Measurements from ENCODE around the gene NR2E3. TPM values are rescaled to one million over a fixed set of nuclear protein-coding genes. Genes with fewer than 3 reads are reported as not detected.

Gene NR2E3
- total RNA-seq, 1 experiment from 2014 or later: 0.31 TPM

GRCh38 chr15:71825021-71825730 is 14.8 kb downstream of the NR2E3 start:
- H3K4me3 Mint-ChIP-seq: no peak overlapping the region
- Histone ChIP-seq H4K91ac (ENCODE audit: insufficient read length, low read depth, low read length) (no peak overlapping the region), H2BK120ac (ENCODE audit: low read depth, low read length, poor library complexity, severe bottlenecking) (no peak overlapping the region), H3T11ph (ENCODE audit: low read length) (no peak overlapping the region), H4K8ac (replicated peaks; ENCODE audit: insufficient read length, low read depth, low read length) (no peak overlapping the region), H3K79me2 (ENCODE audit: insufficient read depth, low read length) (no peaks in the 10 kb centered on the region), H3K4ac (ENCODE audit: low read depth, low read length) (no peak overlapping the region), H4K20me1 (ENCODE audit: control insufficient read depth, insufficient read depth, insufficient read length) (no peaks in the 10 kb centered on the region), H3K27ac (ENCODE audit: insufficient read length, low read depth, low read length) (no peak overlapping the region), H2AFZ (ENCODE audit: low read length) (no peak overlapping the region), H2BK15ac (ENCODE audit: low read depth, low read length) (no peak overlapping the region), H3K4me2 (ENCODE audit: insufficient read depth, insufficient read length, low read length) (no peak overlapping the region), H2BK20ac (ENCODE audit: low read depth, low read length, poor library complexity, severe bottlenecking) (no peak overlapping the region), H2BK5ac (ENCODE audit: insufficient read length, low read length) (no peak overlapping the region), H3K14ac (ENCODE audit: insufficient read depth, low read length) (no peak overlapping the region), H3K4me1 (ENCODE audit: insufficient read depth, low read length) (no peaks in the 10 kb centered on the region), H3K23ac (ENCODE audit: insufficient read length, low read depth, low read length) (no peak overlapping the region), H2BK12ac (ENCODE audit: insufficient read length, low read depth, low read length) (no peak overlapping the region), H2AK5ac (ENCODE audit: insufficient read length, low read length) (no peak overlapping the region), H3K9me3 (ENCODE audit: control insufficient read depth, low read depth, low read length) (no peaks in the 10 kb centered on the region), H3K23me2 (ENCODE audit: insufficient read length, low read depth, low read length, poor library complexity, severe bottlenecking) (no peaks in the 10 kb centered on the region), H3K79me1 (ENCODE audit: insufficient read depth, low read depth, low read length, poor library complexity, severe bottlenecking) (no peaks in the 10 kb centered on the region), H4K5ac (ENCODE audit: insufficient read length, low read depth, low read length) (no peak overlapping the region), H3K9ac (ENCODE audit: extremely low read depth, insufficient read length, low read length) (no peak overlapping the region), H3K27me3 (ENCODE audit: insufficient read depth, low read length) (no peaks in the 10 kb centered on the region), H3K56ac (ENCODE audit: insufficient read length, low read depth, low read length) (no peak overlapping the region), H3K18ac (ENCODE audit: insufficient read length, low read depth, low read length) (no peak overlapping the region)
- TF ChIP-seq CTCF (conservative IDR thresholded peaks at IDR 0.05): no peak
- H3K27me3 Mint-ChIP-seq (ENCODE audit: low read depth): no peaks in the 10 kb centered on the region
- H3K4me1 Mint-ChIP-seq: peaks cover 25 to 34% of the 10 kb centered on the region in 2 experiments
- no CpG with 5 or more reads among the region's 4 CpGs for WGBS (ENCODE audit: extremely low coverage, insufficient read length, low lambda C conversion rate)
- DNase-seq: no peak
- peaks cover 8 to 18% of the 10 kb centered on the region in 2 experiments; a peak in 4 of 5 replicates for H3K9me3 Mint-ChIP-seq
- H3K36me3 Mint-ChIP-seq (ENCODE audit: insufficient read depth in 1 of 3, low read depth in 3 of 3): peaks cover 24 to 42% (median 37%) of the 10 kb centered on the region in 3 experiments
- H3K27ac Mint-ChIP-seq: no peak overlapping the region; a peak in 1 of 7 replicates
